ENCODE data around the gene TC2N. TPM values are rescaled to one million over a fixed set of nuclear protein-coding genes. Genes with fewer than 3 reads are reported as not detected.
A peak's percentile ranks its signal among the peaks of the same experiment; 100 is the strongest.
"Not testable (repeated sequence)": the region's sequence is repeated elsewhere in the genome, so short reads cannot be mapped to it uniquely, and the experiment has no call there.

The TC2N gene
- polyA plus RNA-seq, 1 donor from 2014 or later = 8.9 TPM

DNA sequence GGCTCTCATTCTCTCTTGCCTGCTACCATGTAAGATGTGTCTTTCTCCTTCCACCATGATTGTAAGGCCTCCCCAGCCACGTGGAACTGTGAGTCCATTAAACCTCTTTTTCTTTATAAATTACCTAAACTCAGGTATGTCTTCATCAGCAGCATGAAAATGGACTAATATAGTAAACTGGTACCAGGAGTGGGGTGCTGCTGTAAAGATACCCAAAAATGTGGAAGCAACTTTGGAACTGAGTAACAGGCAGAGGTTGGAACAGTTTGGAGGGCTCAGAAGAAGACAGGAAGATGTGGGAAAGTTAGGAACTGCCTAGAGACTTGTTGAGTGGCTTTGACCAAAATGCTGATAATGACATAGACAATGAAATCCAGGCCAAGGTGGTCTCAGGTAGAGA lies 61.2 kb downstream of the TC2N start:
- H3K36me3 Mint-ChIP-seq = peaks cover 29% of the 10 kb centered on the region
- not testable (repeated sequence) for H3K4me3 Mint-ChIP-seq, H3K27ac Mint-ChIP-seq, H3K27me3 Mint-ChIP-seq, H3K4me1 Mint-ChIP-seq
- H3K9me3 Mint-ChIP-seq = peaks cover 9 to 38% (median 18%) of the 10 kb centered on the region in 3 donors

DNA sequence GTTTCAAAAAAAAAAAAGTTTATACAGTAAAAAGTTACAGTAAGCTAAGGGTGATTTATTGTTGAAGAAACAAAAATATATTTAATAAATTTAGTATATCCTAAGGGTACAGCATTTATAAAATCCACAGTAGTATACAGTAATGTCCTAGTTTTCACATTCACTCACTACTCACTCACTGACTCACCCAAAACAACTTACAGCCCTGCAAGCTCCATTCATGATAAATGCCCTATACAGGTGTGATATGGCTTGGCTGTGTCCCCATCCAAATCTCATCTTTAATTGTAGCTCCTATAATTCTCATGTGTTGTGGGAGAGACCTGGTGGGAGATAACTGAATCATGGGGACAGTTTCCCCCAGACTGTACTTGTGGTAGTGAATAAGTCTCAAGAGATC lies 61.7 kb downstream of the TC2N start:
- peaks cover 9 to 34% (median 18%) of the 10 kb centered on the region in 3 donors for H3K9me3 Mint-ChIP-seq
- no peak overlapping the region for H3K27ac Mint-ChIP-seq

DNA sequence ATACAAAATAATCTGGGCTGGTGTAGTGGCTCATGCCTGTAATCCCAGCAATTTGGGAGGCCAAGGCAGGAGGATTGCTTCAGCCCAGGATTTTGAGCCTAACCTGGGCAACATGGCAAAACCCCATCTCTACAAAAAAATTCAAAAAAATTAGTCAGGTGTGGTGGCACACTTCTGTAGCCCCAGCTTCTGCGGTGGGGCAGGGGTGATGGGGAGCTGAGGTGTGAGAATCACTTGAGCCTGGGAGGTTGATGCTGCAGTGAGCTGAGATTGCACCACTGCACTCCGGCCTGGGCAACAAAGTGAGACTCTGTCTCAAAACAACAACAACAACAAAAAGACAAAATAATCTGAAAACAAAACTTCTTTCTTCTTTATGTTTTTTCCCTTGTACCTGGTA lies 66.0 kb downstream of the TC2N start:
- Mint-ChIP-seq H3K27me3 (no peaks in the 10 kb centered on the region), H3K36me3 (peaks cover 10% of the 10 kb centered on the region), H3K27ac (no peak overlapping the region), H3K4me3 (no peak overlapping the region), H3K4me1 (no peaks in the 10 kb centered on the region), H3K9me3 (peaks cover 3 to 4% (median 4%) of the 10 kb centered on the region in 3 donors)

More for the DNA sequence above, 61.7 kb downstream of the TC2N start:
- H3K4me3 Mint-ChIP-seq = no peak overlapping the region
- no peaks in the 10 kb centered on the region for H3K27me3 Mint-ChIP-seq
- H3K36me3 Mint-ChIP-seq = peaks cover 25% of the 10 kb centered on the region
- H3K4me1 Mint-ChIP-seq = no peaks in the 10 kb centered on the region

DNA sequence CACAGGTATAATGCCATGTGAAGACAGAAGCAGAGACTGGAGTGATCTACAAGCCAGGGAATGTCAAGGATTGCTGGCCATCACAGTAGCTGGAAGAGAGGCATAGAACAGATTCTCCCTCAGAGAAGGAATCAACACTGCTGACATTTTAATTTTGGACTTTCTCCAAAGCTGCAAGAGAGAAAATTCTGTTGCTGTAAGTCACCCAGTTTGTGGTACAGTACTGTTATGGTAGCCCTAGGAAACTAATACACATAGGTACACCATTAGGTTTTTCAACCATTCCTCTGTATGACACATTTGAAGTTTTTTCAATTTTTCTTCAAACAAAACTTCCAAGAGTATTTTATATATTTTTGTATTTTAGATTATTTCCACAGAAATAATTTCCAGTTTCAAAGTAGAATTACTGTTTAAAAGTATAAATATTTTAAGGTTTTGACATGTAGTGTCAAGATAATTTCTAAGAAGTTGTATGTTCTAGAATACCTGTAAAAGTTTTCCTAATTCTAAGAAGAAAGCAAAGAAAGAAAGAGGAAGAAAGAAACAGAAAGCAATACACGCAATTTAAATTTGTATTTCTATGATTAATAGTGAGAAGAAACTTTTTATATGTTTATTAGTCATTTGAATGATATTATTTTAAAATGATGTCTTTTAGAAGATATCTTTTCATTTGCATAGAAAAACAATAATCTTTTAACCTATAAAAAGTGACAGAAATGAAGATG lies 70.6 kb downstream of the TC2N start:
- H3K27me3 Mint-ChIP-seq = peaks cover 3% of the 10 kb centered on the region
- H3K9me3 Mint-ChIP-seq = peaks cover 0 to 6% (median 0%) of the 10 kb centered on the region in 3 donors

DNA sequence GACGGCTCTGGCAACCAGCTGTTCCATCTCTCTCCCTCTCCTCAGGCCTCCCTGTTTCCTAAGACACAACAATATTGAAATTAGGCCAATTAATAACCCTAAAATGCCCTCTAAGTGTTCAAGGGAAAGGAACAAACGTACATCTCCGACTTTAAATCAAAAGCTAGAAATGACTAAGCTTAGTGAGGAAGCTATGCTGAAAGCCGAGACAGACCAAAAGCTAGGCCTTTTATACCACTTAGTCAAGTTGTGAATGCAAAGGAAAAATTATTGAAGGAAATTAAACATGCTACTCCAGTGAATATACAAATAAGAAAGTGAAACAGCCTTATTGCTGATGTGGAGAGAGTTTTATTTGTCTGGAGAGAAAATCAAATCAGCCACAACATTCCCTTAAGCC lies 73.6 kb downstream of the TC2N start:
- Mint-ChIP-seq H3K27me3 (peaks cover 3% of the 10 kb centered on the region), H3K4me3 (no peak overlapping the region), H3K27ac (no peak overlapping the region), H3K36me3 (peaks cover 15% of the 10 kb centered on the region), H3K4me1 (peaks cover 0 to 1% (median 0%) of the 10 kb centered on the region in 3 donors), H3K9me3 (peaks cover 0 to 6% (median 3%) of the 10 kb centered on the region in 3 donors)

More for the DNA sequence above, 70.6 kb downstream of the TC2N start:
- Mint-ChIP-seq H3K36me3 (peaks cover 15% of the 10 kb centered on the region), H3K4me3 (no peak overlapping the region), H3K4me1 (peaks cover 0 to 1% (median 0%) of the 10 kb centered on the region in 3 donors), H3K27ac (no peak overlapping the region)

DNA sequence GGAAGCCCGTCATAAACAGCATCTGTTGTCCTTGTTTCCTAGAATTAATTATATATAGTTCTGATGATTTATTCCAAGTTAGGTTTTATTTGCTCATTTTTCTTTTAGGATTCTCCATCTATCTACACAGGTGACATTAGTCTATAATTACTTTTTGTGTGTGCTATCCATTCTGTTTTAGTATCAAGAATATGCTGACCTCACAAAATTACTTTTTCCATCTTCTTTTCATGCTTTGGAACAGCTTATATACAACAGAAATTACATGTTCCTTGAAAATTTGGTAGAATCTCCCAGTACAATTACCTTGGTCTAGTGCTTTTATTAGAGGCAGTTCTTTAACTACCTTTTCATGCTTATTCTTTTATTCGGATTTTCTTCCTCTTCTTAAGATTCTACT lies 81.1 kb downstream of the TC2N start:
- Mint-ChIP-seq H3K9me3 (peaks cover 0 to 3% (median 0%) of the 10 kb centered on the region in 3 donors), H3K36me3 (peaks cover 4% of the 10 kb centered on the region), H3K27ac (no peak overlapping the region), H3K4me1 (no peaks in the 10 kb centered on the region), H3K4me3 (no peak overlapping the region), H3K27me3 (no peaks in the 10 kb centered on the region)

DNA sequence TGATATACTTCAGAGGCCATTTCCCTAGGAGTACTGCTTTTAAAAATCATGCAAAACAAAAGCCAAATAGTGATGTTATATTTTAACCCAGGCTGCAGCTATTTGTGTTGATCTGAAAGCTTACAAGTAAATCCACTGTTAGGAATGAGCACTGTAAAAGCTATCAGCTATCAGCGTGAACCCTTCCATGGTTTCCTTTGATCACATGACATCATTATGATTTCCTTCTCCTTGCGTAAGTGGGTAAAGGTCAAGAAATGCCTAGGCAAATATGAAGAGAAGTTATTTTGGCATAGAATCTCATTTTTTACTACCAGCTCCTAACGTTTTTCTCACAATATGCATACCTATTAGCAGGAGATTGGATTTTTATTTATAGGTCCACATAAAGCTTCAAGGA lies 86.9 kb downstream of the TC2N start:
- Mint-ChIP-seq H3K27me3 (peaks cover 2% of the 10 kb centered on the region), H3K4me3 (no peak overlapping the region), H3K27ac (no peak overlapping the region), H3K4me1 (no peaks in the 10 kb centered on the region), H3K36me3 (peaks cover 3% of the 10 kb centered on the region), H3K9me3 (peaks cover 0 to 2% (median 0%) of the 10 kb centered on the region in 3 donors)

DNA sequence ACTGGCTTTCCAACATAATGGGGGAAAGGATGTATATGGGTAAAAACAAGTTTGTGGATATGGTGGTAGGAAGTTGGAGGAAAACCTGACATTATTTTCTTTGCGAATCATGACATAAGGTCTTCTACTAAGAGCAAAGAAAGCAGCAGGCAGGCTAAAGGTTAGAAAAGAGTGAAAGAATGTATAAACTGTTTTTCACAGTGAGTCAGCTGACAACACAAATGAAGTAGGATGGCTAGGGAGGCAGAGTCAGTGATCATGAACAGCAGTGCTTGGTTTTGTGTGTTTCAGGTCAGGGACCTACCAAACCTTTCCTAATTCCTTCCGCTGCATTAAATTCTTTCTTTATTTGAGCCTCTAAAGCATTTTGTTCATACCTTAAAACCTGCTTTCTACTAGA lies 89.1 kb downstream of the TC2N start:
- H3K27ac Mint-ChIP-seq = no peak overlapping the region
- H3K4me1 Mint-ChIP-seq = peaks cover 8 to 14% (median 10%) of the 10 kb centered on the region in 3 donors
- no peak overlapping the region for H3K4me3 Mint-ChIP-seq
- peaks cover 0 to 2% (median 0%) of the 10 kb centered on the region in 3 donors for H3K9me3 Mint-ChIP-seq
- no peaks in the 10 kb centered on the region for H3K36me3 Mint-ChIP-seq
- peaks cover 2% of the 10 kb centered on the region for H3K27me3 Mint-ChIP-seq

DNA sequence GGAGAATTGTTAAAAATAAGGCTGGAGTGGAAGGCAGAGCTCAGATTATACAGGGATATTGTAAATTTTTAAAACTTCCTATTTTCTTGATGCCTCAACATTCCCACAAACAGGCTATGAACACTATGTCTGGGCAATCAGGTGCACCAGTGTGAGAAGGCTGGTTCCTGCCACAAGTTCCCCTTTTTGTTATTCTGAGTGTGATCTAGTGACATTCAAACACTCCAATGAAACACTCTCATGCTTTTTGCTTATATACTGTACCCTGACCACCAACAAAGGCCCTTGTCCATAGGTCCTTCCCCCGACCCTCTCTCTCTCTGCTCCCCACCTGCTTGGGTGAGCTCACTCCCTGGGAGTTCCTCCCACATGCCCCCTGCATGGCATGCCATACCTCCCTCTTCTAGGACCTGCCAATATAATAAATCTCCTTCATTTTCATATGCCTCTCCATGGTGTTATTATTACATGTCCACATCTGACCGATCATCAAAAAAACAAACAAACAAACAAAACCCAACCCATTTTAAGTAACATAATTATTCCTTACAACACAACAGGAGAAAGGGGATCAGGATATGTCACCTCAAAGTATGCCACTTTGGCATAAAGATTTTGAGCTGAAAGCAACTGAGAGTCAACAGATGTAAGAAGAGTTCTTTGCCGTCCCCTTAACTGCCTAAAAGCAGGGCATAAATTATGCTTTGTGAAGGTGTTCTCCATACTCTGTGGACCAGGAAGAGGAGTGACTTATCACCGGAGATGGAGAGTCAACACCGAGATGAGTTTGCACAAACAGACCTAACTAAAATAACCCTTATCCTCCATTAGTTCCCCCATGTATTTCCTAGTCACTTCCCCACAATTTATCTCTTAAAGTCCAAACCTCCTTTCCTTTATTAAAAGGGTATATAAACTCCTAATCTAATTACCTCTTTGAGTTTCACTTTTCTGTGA lies 92.9 kb downstream of the TC2N start:
- H3K9me3 Mint-ChIP-seq = peaks cover 0 to 2% (median 0%) of the 10 kb centered on the region in 3 donors
- peaks cover 8 to 14% (median 10%) of the 10 kb centered on the region in 3 donors for H3K4me1 Mint-ChIP-seq
- H3K4me3 Mint-ChIP-seq = peak overlapping the region in 2 of 4 donors; percentile 3 to 6
- H3K36me3 Mint-ChIP-seq = no peaks in the 10 kb centered on the region
- H3K27me3 Mint-ChIP-seq = peaks cover 2% of the 10 kb centered on the region
- H3K27ac Mint-ChIP-seq = no peak overlapping the region

DNA sequence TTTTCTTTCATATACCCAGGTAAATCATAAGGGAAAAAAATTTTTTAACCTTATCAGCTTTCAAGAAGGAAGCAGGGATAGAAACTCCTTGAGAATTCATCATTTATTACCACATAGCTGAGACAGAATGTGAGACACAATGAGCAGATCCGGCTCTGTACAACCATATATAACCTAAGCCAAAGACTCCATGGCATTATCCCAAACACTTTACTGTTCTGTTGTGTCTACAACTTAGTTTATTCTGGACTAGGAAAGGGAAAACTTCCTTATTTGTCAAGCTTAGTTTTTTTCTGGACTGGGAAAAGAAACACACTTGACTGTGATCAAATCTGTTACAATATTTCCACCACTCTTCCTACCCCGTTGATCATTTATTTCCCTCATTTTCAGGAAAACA lies 97.2 kb downstream of the TC2N start:
- no peak overlapping the region for H3K4me3 Mint-ChIP-seq
- H3K36me3 Mint-ChIP-seq = no peaks in the 10 kb centered on the region
- H3K27me3 Mint-ChIP-seq = no peaks in the 10 kb centered on the region
- peaks cover 8 to 16% (median 10%) of the 10 kb centered on the region in 3 donors for H3K4me1 Mint-ChIP-seq
- no peak overlapping the region for H3K27ac Mint-ChIP-seq
- H3K9me3 Mint-ChIP-seq = no peaks in the 10 kb centered on the region

DNA sequence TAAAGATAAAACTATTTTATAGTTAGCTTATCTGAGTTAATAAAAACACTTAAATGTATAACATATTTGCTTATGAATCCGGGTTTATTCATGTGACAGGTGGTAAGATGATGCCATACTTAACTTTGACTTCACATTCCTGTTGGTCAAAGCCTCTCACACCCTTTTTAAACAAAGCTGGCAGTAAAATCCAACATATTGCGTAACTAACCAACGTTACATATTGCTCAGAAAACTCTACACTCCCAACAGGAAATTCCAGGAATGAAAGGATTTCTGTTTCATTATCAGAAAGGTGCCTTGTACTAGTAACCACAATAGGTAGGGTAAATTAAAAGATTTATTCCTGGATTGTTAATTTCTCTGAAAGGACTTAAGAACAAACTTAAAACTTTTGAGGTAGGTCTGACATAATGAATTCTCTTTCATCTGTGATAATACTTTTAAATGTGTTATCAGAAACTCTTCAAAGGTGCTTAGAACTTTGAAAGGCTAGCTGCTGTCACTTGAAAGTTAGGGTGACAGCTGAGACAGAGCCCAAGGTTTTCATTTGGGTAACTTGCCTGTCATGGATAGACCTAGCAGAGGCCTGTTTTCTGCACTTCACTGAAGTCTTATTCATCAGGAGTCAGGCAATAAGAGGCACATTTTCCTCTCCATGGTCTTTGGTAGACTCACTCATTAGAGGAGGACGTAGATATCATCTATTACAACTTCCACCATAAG lies 111.6 kb downstream of the TC2N start:
- Mint-ChIP-seq H3K4me1 (no peaks in the 10 kb centered on the region), H3K9me3 (peaks cover 3 to 7% (median 4%) of the 10 kb centered on the region in 3 donors), H3K27me3 (peaks cover 29% of the 10 kb centered on the region), H3K36me3 (peaks cover 5% of the 10 kb centered on the region), H3K4me3 (no peak overlapping the region), H3K27ac (no peak overlapping the region)

DNA sequence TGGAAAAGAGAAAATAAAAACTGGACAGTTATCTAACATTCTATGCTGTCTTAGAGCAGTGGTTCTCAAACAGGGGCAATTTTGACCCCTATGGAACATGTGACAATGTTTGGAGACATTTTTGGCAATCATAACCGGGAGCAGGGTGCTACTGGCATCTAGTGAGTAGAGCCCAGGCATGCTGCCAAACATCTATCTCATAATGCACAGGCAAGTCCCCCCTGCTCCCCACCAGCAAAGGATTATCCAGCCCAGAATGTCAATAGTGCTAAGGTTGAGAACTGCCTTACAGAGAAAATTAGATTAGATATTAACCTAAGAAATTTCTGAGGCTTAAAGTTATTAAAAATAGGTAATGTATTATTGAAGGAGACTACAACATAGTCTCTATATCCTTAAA lies 112.5 kb downstream of the TC2N start:
- Mint-ChIP-seq H3K27me3 (peaks cover 29% of the 10 kb centered on the region), H3K36me3 (peaks cover 2% of the 10 kb centered on the region), H3K27ac (no peak overlapping the region), H3K9me3 (peaks cover 0 to 3% (median 0%) of the 10 kb centered on the region in 3 donors), H3K4me1 (no peaks in the 10 kb centered on the region), H3K4me3 (no peak overlapping the region)

DNA sequence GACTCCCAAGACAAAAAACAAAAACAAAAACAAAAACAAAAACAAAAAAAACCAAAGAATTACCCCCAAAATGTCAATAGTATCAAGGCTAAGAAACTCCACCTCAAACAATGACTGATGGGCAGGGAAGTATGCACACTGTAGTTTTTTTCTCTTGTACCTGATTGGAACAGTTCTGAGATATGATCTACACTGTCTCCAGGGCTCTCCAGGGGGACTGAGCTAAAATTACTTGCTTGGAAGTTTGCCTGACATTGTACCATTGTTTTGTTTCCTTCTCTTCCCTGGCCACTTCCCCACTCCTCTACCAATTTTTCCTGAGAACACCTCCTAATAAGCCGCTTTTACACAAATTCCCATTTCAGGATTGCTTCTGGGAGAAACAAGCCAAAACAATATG lies 113.2 kb downstream of the TC2N start:
- Mint-ChIP-seq H3K4me3 (no peak overlapping the region), H3K9me3 (no peaks in the 10 kb centered on the region), H3K27ac (no peak overlapping the region), H3K27me3 (peaks cover 30% of the 10 kb centered on the region), H3K36me3 (no peaks in the 10 kb centered on the region), H3K4me1 (no peaks in the 10 kb centered on the region)

DNA sequence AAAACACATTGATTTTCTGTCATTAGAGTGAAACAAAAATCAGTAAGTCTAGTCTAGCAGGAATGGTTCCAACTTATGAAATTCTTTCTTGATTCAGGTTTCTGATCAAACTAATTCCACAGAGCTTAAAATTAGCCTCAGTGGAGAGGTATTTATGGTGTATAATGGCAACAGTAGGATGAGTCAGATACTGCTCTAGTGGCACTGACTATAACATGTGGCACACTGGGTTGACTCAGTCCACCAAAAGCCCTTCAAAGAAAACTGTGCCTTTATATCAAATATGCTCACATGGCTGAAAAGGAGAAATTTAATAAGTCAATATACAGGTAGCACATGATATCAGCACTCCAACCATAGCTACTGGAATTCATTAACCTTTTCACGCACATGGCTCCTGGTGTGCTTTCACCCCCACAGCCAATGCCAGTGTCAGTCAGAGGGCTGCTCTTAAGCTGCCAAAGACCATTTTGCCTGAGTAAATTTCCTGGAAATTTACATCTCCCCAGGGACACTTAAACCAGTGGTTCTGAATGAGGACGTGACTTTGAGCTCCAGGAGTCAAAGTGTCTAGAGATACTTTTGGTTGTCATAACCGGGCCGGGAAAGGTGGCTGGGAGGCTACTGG lies 113.7 kb downstream of the TC2N start:
- no peaks in the 10 kb centered on the region for H3K4me1 Mint-ChIP-seq
- H3K27me3 Mint-ChIP-seq = peaks cover 30% of the 10 kb centered on the region
- no peak overlapping the region for H3K27ac Mint-ChIP-seq
- H3K9me3 Mint-ChIP-seq = no peaks in the 10 kb centered on the region
- H3K36me3 Mint-ChIP-seq = no peaks in the 10 kb centered on the region
- no peak overlapping the region for H3K4me3 Mint-ChIP-seq
